Renal cortex interstitium (tissue), 11 donors: ENCODE results near the gene PLXNA2. TPM values are rescaled to one million over a fixed set of nuclear protein-coding genes. Genes with fewer than 3 reads are reported as not detected.

Experiments used
- DNase-seq, 11 donors: peaks; one replicate each; pipeline ENCODE4 v3.0.0-alpha.2; 2013; ENCODE audit warnings: low read depth in 9 of 11, low spot score in 4 of 11; ENCODE audit errors: extremely low read depth in 1 of 11
- polyA plus RNA-seq, 3 donors: library from polyadenylated mRNA; unstranded; fragments of 120-200 nt; gene quantifications; one replicate each; pipeline ENCODE4 v1.2.1, GENCODE V29; 2013; ENCODE audit not compliant: insufficient read length in 3 of 3

PLXNA2 gene
- polyA plus RNA-seq, 3 donors: 13.7 to 16.6 (median 16.1) TPM

DNA sequence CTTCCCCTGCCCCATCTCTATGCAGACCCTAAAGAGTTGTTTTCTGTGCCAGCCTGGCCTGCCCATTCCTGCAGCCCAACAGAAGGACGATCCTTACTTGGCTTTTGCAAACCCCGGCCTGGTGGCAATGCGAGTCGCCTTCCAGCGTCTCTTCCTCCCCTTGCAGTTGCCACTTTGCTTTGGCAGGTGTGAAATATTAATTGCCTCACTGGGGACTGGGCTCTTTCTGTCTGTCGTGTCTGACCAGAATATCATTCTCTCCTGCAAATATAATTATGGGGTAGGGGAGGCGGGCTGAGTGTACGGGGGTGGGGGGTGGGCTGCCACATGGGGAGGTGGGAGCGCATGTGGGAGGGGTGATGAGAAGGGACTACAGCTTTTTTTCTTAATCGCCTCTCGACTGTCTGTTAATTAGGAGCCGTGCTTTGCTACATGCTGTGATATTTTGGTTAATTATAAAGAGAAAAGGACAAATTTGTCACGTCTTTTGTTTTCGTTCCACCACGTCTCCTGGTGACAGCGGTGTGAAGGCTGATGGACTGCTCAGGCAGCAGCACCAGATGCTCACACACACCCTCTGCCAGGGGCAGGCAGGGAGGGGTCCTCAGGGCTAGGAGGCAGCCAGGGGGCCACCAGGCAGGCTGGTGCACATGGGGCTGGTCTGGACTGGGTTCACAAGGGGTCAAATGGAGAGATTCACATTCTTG lies 253.2 kb downstream of the PLXNA2 start:
- no peak for DNase-seq

DNA sequence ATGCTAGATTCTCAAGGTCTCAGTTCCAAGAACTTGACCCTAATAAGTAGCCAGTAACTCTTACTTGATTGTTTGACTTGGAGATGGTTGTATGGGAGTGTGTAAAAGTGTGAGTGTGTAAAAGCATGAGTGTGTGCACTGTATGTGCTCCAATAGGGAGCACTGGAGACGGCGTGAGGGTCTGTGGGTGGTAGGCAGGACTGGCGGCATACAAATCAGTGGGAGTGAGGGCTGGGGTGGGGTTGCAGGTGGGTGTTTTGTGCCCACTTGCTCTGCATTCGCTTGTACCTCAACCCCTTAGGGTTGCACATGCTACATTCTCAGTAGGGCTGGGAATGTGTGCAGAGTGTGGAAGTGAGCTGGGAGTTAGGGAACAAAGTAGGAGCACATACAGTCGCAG lies 253.7 kb downstream of the PLXNA2 start:
- no peak for DNase-seq

DNA sequence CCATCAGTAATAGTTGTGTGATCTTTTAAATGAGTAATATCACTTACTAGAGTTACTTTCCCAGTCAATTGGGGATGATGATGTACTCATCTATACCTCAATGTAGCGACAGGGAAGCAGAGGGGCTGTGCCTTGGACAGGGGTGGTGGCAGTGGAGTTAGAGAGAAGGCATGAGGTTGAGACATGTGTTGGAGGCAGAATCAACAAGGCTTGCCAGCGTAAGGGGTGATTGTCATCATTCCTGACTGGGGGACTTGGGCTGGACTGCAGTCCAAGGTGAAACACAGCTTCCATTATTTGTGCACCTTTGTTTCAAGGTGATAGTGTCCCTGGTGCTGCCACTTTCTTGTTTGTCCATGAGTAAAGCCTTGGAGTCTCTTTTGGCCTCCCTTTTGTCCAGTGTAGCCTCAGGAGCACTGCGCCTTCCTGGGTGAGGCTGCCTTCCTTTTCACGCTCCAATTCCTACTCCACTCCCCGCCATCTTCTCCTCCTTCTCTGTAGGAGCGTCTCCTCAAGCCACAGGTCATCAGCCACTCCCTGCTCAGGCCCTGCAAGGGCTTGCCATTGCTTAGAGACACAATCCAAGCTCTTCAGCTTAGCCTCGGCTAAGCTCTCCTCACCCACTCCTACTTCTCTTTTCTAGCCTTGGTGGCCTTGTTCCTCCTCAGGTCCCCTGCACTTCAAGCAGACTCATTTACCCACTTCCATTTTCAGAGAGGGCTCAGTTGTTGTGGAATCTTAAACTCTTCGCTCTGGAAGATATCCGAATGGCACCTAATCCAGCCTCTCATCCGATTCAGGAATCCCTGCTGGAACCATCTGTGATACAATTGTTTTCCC lies 255.6 kb downstream of the PLXNA2 start:
- no peak for DNase-seq

DNA sequence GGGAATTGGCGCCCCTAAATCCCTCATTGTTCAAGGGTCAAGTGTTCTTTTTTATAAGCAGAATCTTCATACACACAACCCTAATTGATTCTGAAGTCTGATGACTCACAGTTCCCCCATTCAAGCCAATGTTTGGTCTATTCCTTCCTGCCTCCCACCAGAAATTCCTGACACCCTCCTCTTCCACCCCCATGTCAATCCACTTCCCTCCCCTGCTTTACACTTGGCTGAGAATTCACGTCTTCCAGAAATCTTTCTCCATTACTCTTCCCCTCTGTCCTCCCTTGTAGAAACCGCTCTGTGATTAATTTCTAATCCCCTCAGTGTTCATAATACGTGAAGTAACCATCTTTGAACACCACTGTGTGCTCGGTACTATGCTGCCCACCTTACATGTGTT lies 257.0 kb downstream of the PLXNA2 start:
- DNase-seq: no peak

DNA sequence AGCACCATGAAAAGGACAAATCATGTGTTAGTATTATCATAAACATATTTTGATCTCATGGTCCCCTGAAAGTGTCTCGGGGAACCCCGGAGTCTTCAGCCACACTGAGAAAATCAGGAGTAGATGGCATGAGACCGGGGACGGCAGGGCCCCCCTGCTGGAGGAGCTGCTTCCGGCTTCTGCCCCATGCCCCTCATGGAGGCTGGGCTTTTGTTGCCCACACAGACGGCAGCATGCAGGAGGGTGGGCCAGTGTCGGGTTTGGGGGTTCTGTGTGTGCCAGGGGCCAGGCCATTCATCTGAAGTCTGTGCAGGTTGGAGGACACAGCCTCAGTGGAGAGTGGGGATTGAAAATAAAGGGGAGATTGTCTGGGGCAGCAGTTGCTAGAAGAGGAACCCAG lies 258.2 kb downstream of the PLXNA2 start:
- DNase-seq: no peak

DNA sequence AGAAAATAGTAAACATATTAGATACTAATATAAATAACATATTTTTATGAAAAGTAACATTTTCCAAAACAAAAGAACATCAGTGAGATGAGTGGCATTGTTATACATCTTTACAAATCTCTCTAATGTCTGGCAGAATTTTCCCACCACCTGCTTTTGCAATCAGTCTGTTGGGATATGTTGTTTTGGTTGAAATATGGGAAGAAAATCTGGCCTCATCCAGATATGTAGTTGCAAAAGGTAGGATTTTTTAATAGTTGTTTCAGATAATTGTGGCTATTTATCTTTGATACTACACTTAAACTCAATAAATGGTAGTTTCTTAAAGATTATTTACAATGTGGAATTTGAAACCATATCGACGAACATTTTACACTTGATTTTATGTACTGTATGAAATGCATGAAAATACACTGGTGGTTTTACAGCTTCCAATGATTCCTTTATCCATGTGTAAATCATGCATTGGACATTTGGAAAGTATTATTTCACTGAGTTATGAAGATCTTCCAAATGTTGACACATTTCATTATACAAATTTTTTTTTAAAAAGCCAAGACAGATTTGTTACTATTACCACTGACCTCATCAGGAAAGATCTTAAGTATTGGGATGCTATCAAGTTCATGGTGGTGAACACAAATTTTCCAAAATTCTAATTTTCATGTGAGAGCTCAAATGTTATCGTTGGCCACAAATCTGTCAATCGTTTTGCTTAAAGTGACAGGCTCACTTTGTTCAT lies 259.2 kb downstream of the PLXNA2 start:
- DNase-seq: no peak

DNA sequence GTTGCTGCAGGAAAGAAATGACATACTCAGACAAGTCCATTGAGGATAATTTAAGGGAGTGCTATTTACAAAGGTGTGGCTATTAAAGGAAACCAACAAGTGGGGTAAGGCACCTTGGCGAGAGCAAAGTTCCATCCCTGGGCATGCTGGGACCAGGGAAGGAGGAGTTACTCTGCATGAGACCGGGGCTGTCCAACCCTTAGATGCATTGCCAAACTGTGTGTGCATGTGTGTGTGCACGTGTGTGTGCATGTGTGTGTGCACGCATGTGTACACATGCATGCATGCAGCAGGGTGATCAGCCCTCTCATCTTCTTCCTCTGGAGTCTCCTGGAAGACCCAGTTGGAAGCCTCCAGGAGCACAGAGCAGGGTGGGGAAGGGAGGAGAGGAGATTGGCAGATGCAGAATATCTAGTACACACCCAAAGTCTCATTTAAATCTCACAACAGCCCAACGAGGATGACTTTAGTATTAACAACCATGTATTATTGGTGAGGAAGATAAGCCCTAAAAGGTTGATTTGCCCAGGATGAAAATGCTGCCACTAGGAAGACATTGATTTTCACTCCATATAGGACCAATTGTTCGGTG lies 261.0 kb downstream of the PLXNA2 start:
- DNase-seq: no peak

DNA sequence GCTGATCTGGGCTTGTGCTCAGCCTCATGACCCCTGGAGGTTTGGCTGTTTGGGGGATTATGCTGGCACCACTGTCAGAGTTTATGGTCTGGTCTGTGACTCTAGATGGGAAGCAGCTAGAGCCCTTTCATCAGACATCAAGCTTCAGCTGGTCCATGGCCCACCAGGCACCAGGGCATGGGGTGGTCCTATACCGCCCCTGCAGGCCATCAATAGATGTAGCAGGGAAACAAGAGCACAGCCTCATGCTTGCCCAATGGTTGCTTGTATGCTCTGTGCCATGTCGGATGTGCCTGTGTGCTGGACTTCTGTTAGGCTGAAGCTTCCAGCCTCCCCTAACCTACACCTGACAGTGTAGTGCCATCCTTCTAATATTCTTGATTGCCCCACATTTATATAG lies 262.2 kb downstream of the PLXNA2 start:
- no peak for DNase-seq

DNA sequence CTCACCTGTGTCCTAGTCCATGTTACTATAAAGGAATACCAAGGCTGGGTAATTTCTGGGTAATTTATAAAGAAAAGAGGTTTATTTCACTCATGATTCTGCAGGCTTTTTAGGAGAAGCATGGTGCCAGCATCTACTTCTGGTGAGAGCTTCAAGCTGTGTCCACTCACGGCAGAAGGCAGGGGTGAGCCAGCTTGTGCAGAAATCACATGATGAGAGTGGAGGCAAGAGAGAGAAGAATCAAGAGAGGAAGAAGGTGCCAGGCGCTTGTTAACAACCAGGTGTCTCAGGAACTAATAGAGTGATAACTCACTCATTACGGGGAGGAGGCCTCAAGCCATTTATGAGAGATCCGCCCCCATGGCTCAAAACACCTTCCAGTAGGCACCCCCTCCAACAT lies 265.7 kb downstream of the PLXNA2 start:
- no peak for DNase-seq

DNA sequence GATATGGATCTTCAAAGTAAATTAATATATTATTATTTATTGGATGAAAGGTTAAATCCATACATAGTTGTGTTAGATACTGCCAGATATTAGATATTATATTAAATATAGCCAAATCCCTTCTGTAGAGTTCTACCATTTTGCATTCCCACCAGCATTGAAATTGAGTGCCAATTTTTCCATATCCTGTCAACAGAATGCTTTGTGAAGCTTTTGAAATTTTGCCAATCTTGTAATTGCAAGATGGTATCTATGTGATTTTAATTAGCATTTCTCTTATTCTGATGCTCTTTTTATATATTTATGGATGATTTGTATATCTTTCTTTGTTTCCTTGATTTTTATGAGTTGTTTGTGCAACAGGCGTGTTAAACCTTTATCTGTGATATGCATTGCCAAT lies 266.3 kb downstream of the PLXNA2 start:
- DNase-seq: no peak

DNA sequence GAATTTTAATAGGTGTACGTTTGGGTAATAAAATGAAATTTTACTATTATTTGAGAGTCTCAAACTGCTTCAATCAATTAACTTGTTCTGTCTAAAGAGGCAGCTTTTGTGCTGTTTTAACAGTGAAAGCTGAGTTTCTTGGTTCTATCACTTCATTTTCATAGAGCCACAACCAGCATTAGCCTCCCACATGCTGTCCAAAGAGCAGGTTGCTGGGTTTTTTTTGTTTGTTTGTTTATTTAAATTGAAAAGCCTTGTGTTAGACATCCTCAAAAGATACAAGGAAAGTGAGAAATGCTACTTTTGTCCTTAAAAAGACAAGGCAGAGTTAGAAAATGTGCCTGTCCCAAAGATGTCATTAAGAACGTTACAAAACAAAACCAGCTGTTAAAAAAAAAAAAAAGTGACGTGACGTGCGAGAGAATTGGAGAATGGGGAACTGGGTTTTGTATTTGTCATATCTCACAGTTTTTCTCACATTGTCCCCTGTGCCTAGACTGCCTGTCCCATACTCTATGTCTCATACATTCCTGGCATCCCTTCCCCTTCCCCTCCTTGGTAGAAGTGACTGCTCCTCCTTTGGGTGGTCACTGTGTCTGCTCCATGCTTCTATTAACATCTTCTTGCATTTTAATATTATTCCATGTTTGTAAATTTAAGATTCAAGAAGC lies 270.2 kb downstream of the PLXNA2 start:
- DNase-seq: no peak

DNA sequence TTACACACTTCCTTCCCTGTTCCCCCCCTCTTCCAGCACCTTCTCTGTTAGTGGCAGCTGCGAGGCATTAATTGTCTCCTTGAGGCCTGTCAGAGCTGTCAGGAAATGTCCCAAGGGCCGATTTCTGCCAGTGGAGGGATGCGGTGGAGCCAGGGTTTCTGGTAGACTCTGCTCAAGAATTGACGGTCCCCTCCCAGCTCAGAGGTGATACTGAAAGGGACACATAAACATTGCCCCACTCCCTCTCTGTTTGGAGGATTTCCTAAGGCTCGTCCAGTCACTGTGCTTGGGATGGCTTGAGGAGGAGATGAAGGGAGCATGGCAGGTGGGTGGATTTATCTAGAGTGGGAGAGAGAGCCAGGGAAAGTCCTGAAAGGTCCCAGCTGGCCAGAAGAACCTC lies 271.8 kb downstream of the PLXNA2 start:
- no peak for DNase-seq
